ENCODE data around the gene CLNK. TPM values are rescaled to one million over a fixed set of nuclear protein-coding genes. Genes with fewer than 3 reads are reported as not detected.

Gene CLNK
- total RNA-seq, 1 donor from 2014 or later, result not detected

DNA sequence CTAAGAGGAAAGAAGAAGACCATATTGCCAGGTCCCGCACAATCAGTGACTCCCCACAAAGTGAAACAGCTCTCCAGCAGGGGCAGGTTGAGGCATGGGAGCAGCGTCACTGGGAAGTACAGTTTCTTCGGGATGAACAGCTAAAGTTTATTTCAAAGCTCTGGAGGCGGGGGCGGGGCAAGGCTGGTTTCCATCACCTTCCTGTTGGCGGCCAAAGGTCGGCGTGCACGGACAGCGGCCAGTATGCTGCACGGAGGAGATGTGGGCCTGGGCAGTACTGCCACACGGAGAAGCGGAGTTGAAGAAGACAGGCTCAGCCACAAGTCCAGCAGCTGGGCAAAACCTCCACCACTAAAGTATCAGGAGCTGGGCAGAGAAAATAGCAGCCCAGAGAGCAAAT lies 226.4 kb downstream of the CLNK start:
- Histone ChIP-seq H3K4me3 (ENCODE audit: low read length in 3 of 3) (no peak overlapping the region), H3K27ac (ENCODE audit: low read depth, low read length) (no peak overlapping the region), H3K9me3 (ENCODE audit: control insufficient read depth in 3 of 3, low read length in 3 of 3) (peaks cover 0 to 2% (median 0%) of the 10 kb centered on the region in 3 donors)

GRCh38 chr4:10457255-10457801 lies 227.2 kb downstream of the CLNK start, which contains the start of gene ZNF518B:
TSS of gene ZNF518B (minus strand) at chr4:10457426. CDS start at chr4:10446328, 11,098 bp downstream.
- peaks cover 0 to 15% (median 7%) of the 10 kb centered on the region in 3 donors for H3K36me3 ChIP-seq (ENCODE audit: control insufficient read depth in 3 of 3, insufficient read depth in 3 of 3, low read length in 3 of 3)
- peaks cover 20 to 31% (median 27%) of the 10 kb centered on the region in 3 donors for H3K27me3 ChIP-seq (ENCODE audit: control insufficient read depth in 3 of 3, insufficient read depth in 3 of 3, low read length in 3 of 3)
- H3K9me3 ChIP-seq (ENCODE audit: control insufficient read depth in 3 of 3, low read length in 3 of 3), result peaks cover 0 to 2% (median 0%) of the 10 kb centered on the region in 3 donors
- H3K4me1 ChIP-seq (ENCODE audit: control insufficient read depth in 3 of 3, insufficient read depth in 3 of 3, low read length in 3 of 3), result peaks cover 8 to 20% (median 12%) of the 10 kb centered on the region in 3 donors
- H3K4me3 ChIP-seq (ENCODE audit: low read length in 3 of 3), result peak within 1 kb of the TSS; percentile 75 to 78 (median 77)
- H3K27ac ChIP-seq (ENCODE audit: low read depth, low read length), result no peak within 1 kb of the TSS
- peak within 1 kb of the TSS; percentile 56 to 76 (median 72) for H3K9ac ChIP-seq (ENCODE audit: low read depth in 1 of 3, low read length in 3 of 3)

More for the DNA sequence above, 226.4 kb downstream of the CLNK start:
- peaks cover 20 to 38% (median 31%) of the 10 kb centered on the region in 3 donors for H3K27me3 ChIP-seq (ENCODE audit: control insufficient read depth in 3 of 3, insufficient read depth in 3 of 3, low read length in 3 of 3)
- H3K4me1 ChIP-seq (ENCODE audit: control insufficient read depth in 3 of 3, insufficient read depth in 3 of 3, low read length in 3 of 3), result peaks cover 8 to 20% (median 12%) of the 10 kb centered on the region in 3 donors
- H3K36me3 ChIP-seq (ENCODE audit: control insufficient read depth in 3 of 3, insufficient read depth in 3 of 3, low read length in 3 of 3), result peaks cover 0 to 12% (median 0%) of the 10 kb centered on the region in 3 donors
- no peak overlapping the region for H3K9ac ChIP-seq (ENCODE audit: low read depth in 1 of 3, low read length in 3 of 3)

GRCh38 chr4:10456595-10457254 lies 227.8 kb downstream of the CLNK start:
- Histone ChIP-seq H3K9me3 (ENCODE audit: control insufficient read depth in 3 of 3, low read length in 3 of 3) (peaks cover 0 to 1% (median under 1%) of the 10 kb centered on the region in 3 donors), H3K36me3 (ENCODE audit: control insufficient read depth in 3 of 3, insufficient read depth in 3 of 3, low read length in 3 of 3) (peaks cover 0 to 19% (median 8%) of the 10 kb centered on the region in 3 donors), H3K27ac (ENCODE audit: low read depth, low read length) (no peak overlapping the region), H3K4me3 (ENCODE audit: low read length in 3 of 3) (peak overlapping the region; percentile 75 to 78 (median 77)), H3K4me1 (ENCODE audit: control insufficient read depth in 3 of 3, insufficient read depth in 3 of 3, low read length in 3 of 3) (peaks cover 7 to 18% (median 12%) of the 10 kb centered on the region in 3 donors), H3K27me3 (ENCODE audit: control insufficient read depth in 3 of 3, insufficient read depth in 3 of 3, low read length in 3 of 3) (peaks cover 14 to 25% (median 21%) of the 10 kb centered on the region in 3 donors), H3K9ac (ENCODE audit: low read depth in 1 of 3, low read length in 3 of 3) (peak overlapping the region in 2 of 3 donors; percentile 72 to 76)

- peaks cover 9 to 20% (median 17%) of the 10 kb centered on the region in 3 donors for H3K27me3 ChIP-seq (ENCODE audit: control insufficient read depth in 3 of 3, insufficient read depth in 3 of 3, low read length in 3 of 3)
- H3K4me3 ChIP-seq (ENCODE audit: low read length in 3 of 3), result peak overlapping the region; percentile 75 to 78 (median 77)
- peaks cover 0 to 2% (median 0%) of the 10 kb centered on the region in 3 donors for H3K9me3 ChIP-seq (ENCODE audit: control insufficient read depth in 3 of 3, low read length in 3 of 3)
- peaks cover 4 to 15% (median 9%) of the 10 kb centered on the region in 3 donors for H3K4me1 ChIP-seq (ENCODE audit: control insufficient read depth in 3 of 3, insufficient read depth in 3 of 3, low read length in 3 of 3)
- peak overlapping the region in 2 of 3 donors; percentile 72 to 76 for H3K9ac ChIP-seq (ENCODE audit: low read depth in 1 of 3, low read length in 3 of 3)
- no peak overlapping the region for H3K27ac ChIP-seq (ENCODE audit: low read depth, low read length)
- peaks cover 0 to 21% (median 8%) of the 10 kb centered on the region in 3 donors for H3K36me3 ChIP-seq (ENCODE audit: control insufficient read depth in 3 of 3, insufficient read depth in 3 of 3, low read length in 3 of 3)
These were observed 228.3 kb downstream of the CLNK start for GRCh38 chr4:10456260-10456594.

GRCh38 chr4:10455133-10455532 lies 229.4 kb downstream of the CLNK start:
- Histone ChIP-seq H3K27ac (ENCODE audit: low read depth, low read length) (no peak overlapping the region), H3K4me3 (ENCODE audit: low read length in 3 of 3) (no peak overlapping the region), H3K27me3 (ENCODE audit: control insufficient read depth in 3 of 3, insufficient read depth in 3 of 3, low read length in 3 of 3) (peaks cover 0 to 10% (median 6%) of the 10 kb centered on the region in 3 donors), H3K9me3 (ENCODE audit: control insufficient read depth in 3 of 3, low read length in 3 of 3) (peaks cover 0 to 2% (median 0%) of the 10 kb centered on the region in 3 donors), H3K4me1 (ENCODE audit: control insufficient read depth in 3 of 3, insufficient read depth in 3 of 3, low read length in 3 of 3) (peaks cover 4 to 12% (median 6%) of the 10 kb centered on the region in 3 donors), H3K9ac (ENCODE audit: low read depth in 1 of 3, low read length in 3 of 3) (no peak overlapping the region), H3K36me3 (ENCODE audit: control insufficient read depth in 3 of 3, insufficient read depth in 3 of 3, low read length in 3 of 3) (peaks cover 0 to 22% (median 14%) of the 10 kb centered on the region in 3 donors)

- H3K4me1 ChIP-seq (ENCODE audit: control insufficient read depth in 3 of 3, insufficient read depth in 3 of 3, low read length in 3 of 3), result peaks cover 6 to 12% (median 6%) of the 10 kb centered on the region in 3 donors
- H3K27ac ChIP-seq (ENCODE audit: low read depth, low read length), result no peak overlapping the region
- H3K9me3 ChIP-seq (ENCODE audit: control insufficient read depth in 3 of 3, low read length in 3 of 3), result peaks cover 0 to 2% (median 0%) of the 10 kb centered on the region in 3 donors
- H3K27me3 ChIP-seq (ENCODE audit: control insufficient read depth in 3 of 3, insufficient read depth in 3 of 3, low read length in 3 of 3), result peaks cover 0 to 10% (median 6%) of the 10 kb centered on the region in 3 donors
- H3K4me3 ChIP-seq (ENCODE audit: low read length in 3 of 3), result no peak overlapping the region
- no peak overlapping the region for H3K9ac ChIP-seq (ENCODE audit: low read depth in 1 of 3, low read length in 3 of 3)
- H3K36me3 ChIP-seq (ENCODE audit: control insufficient read depth in 3 of 3, insufficient read depth in 3 of 3, low read length in 3 of 3), result peaks cover 0 to 24% (median 15%) of the 10 kb centered on the region in 3 donors
These were observed 229.8 kb downstream of the CLNK start for GRCh38 chr4:10454726-10455125.

GRCh38 chr4:10454121-10454520 lies 230.4 kb downstream of the CLNK start:
- Histone ChIP-seq H3K4me3 (ENCODE audit: low read length in 3 of 3) (no peak overlapping the region), H3K4me1 (ENCODE audit: control insufficient read depth in 3 of 3, insufficient read depth in 3 of 3, low read length in 3 of 3) (peaks cover 6 to 12% (median 6%) of the 10 kb centered on the region in 3 donors), H3K36me3 (ENCODE audit: control insufficient read depth in 3 of 3, insufficient read depth in 3 of 3, low read length in 3 of 3) (peaks cover 0 to 24% (median 15%) of the 10 kb centered on the region in 3 donors), H3K27ac (ENCODE audit: low read depth, low read length) (no peak overlapping the region), H3K27me3 (ENCODE audit: control insufficient read depth in 3 of 3, insufficient read depth in 3 of 3, low read length in 3 of 3) (peaks cover 0 to 10% (median 3%) of the 10 kb centered on the region in 3 donors), H3K9ac (ENCODE audit: low read depth in 1 of 3, low read length in 3 of 3) (no peak overlapping the region), H3K9me3 (ENCODE audit: control insufficient read depth in 3 of 3, low read length in 3 of 3) (peaks cover 0 to 2% (median 0%) of the 10 kb centered on the region in 3 donors)

- no peaks in the 10 kb centered on the region for H3K27me3 ChIP-seq (ENCODE audit: control insufficient read depth in 3 of 3, insufficient read depth in 3 of 3, low read length in 3 of 3)
- no peak overlapping the region for H3K9ac ChIP-seq (ENCODE audit: low read depth in 1 of 3, low read length in 3 of 3)
- no peak overlapping the region for H3K4me3 ChIP-seq (ENCODE audit: low read length in 3 of 3)
- no peak overlapping the region for H3K27ac ChIP-seq (ENCODE audit: low read depth, low read length)
- H3K9me3 ChIP-seq (ENCODE audit: control insufficient read depth in 3 of 3, low read length in 3 of 3), result peaks cover 0 to 8% (median 1%) of the 10 kb centered on the region in 3 donors
- peaks cover 11 to 37% (median 32%) of the 10 kb centered on the region in 3 donors for H3K36me3 ChIP-seq (ENCODE audit: control insufficient read depth in 3 of 3, insufficient read depth in 3 of 3, low read length in 3 of 3)
- peaks cover 0 to 2% (median 0%) of the 10 kb centered on the region in 3 donors for H3K4me1 ChIP-seq (ENCODE audit: control insufficient read depth in 3 of 3, insufficient read depth in 3 of 3, low read length in 3 of 3)
These were observed 235.6 kb downstream of the CLNK start for GRCh38 chr4:10448991-10449390.

GRCh38 chr4:10442976-10443375 lies 241.6 kb downstream of the CLNK start:
- H3K36me3 ChIP-seq (ENCODE audit: control insufficient read depth in 3 of 3, insufficient read depth in 3 of 3, low read length in 3 of 3), result peaks cover 14 to 25% (median 17%) of the 10 kb centered on the region in 3 donors
- H3K9ac ChIP-seq (ENCODE audit: low read depth in 1 of 3, low read length in 3 of 3), result no peak overlapping the region
- no peak overlapping the region for H3K4me3 ChIP-seq (ENCODE audit: low read length in 3 of 3)
- H3K9me3 ChIP-seq (ENCODE audit: control insufficient read depth in 3 of 3, low read length in 3 of 3), result peaks cover 0 to 17% (median 2%) of the 10 kb centered on the region in 3 donors
- H3K27ac ChIP-seq (ENCODE audit: low read depth, low read length), result no peak overlapping the region
- H3K27me3 ChIP-seq (ENCODE audit: control insufficient read depth in 3 of 3, insufficient read depth in 3 of 3, low read length in 3 of 3), result no peaks in the 10 kb centered on the region
- no peaks in the 10 kb centered on the region for H3K4me1 ChIP-seq (ENCODE audit: control insufficient read depth in 3 of 3, insufficient read depth in 3 of 3, low read length in 3 of 3)
